ENCODE data around the gene RPGRIP1. TPM values are rescaled to one million over a fixed set of nuclear protein-coding genes. Genes with fewer than 3 reads are reported as not detected.

The RPGRIP1 gene
- total and polyA plus RNA-seq, 2 donors from 2014 or later, result 0.47 TPM; not detected in 1

DNA sequence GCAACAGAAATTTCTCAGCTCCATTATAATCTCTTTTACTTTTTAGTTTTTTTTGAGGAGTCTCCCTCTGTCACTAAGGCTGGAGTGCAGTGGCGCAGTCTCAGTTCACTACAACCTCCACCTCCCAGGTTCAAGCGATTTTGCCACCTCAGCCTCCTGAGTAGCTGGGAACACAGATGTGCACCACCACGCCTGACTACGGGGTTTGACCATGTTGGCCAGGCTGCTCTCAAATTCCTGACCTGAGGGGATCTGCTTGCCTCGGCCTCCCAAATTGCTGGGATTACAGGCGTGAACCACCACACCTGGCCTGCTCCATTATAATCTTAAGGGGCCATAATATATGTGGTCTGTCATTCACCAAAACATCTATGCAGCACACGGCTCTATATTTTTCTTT lies 34.1 kb upstream of the RPGRIP1 start:
- Histone ChIP-seq H3K4me3 (ENCODE audit: low read length in 3 of 3) (no peak overlapping the region), H3K27ac (ENCODE audit: low read depth in 2 of 2, low read length in 2 of 2) (no peak overlapping the region), H3K36me3 (ENCODE audit: control insufficient read depth in 2 of 3, insufficient read depth in 3 of 3, low read length in 3 of 3) (peaks cover 6 to 41% (median 12%) of the 10 kb centered on the region in 3 donors), H3K27me3 (ENCODE audit: control insufficient read depth, insufficient read depth, low read length) (no peaks in the 10 kb centered on the region), H3K9ac (ENCODE audit: low read length in 3 of 3) (no peak overlapping the region), H3K9me3 (ENCODE audit: control insufficient read depth in 2 of 3, insufficient read depth in 1 of 3, low read length in 3 of 3) (no peaks in the 10 kb centered on the region), H3K4me1 (ENCODE audit: control insufficient read depth in 2 of 3, insufficient read depth in 2 of 3, low read depth in 1 of 3, low read length in 3 of 3) (no peaks in the 10 kb centered on the region)
- no peak for TF ChIP-seq CTCF (IDR thresholded peaks at IDR 0.05; ENCODE audit: borderline replicate concordance, extremely low read depth, insufficient read depth)
- intact Hi-C loops (cut with DNase I), result no loop called here
- DNase-seq, result no peak
- FAIRE-seq, result no peak

DNA sequence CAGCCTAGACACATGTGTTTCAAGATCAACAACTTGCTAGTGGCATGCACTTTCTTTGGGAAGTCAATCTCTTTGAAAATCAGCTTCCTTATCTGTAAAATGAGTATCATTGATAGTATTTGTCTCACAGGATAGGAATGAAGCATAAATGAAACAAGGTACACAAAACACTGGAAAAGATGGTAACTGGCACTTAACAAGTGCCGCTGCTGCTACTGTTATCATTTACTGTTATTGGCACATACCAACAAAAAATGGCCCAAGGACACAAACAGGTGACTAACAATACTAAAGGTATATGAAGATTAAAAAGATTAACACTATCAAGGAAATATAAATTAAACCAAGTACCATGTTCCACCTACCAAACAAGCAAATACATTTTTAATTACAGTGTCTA lies 31.5 kb upstream of the RPGRIP1 start:
- H3K4me1 ChIP-seq (ENCODE audit: control insufficient read depth in 2 of 3, insufficient read depth in 2 of 3, low read depth in 1 of 3, low read length in 3 of 3), result no peaks in the 10 kb centered on the region
- no peak for FAIRE-seq
- intact Hi-C loops (cut with DNase I), result no loop called here

GRCh38 chr14:21248739-21249411 lies 31.0 kb upstream of the RPGRIP1 start:
- DNase-seq (no peak), FAIRE-seq (no peak)
- Histone ChIP-seq H3K36me3 (ENCODE audit: control insufficient read depth in 2 of 3, insufficient read depth in 3 of 3, low read length in 3 of 3) (peaks cover 6 to 38% (median 12%) of the 10 kb centered on the region in 3 donors), H3K27me3 (ENCODE audit: control insufficient read depth, insufficient read depth, low read length) (no peaks in the 10 kb centered on the region), H3K9ac (ENCODE audit: low read length in 3 of 3) (no peak overlapping the region), H3K4me3 (ENCODE audit: low read length in 3 of 3) (no peak overlapping the region), H3K4me1 (ENCODE audit: control insufficient read depth in 2 of 3, insufficient read depth in 2 of 3, low read depth in 1 of 3, low read length in 3 of 3) (no peaks in the 10 kb centered on the region), H3K9me3 (ENCODE audit: control insufficient read depth in 2 of 3, insufficient read depth in 1 of 3, low read length in 3 of 3) (no peaks in the 10 kb centered on the region), H3K27ac (ENCODE audit: low read depth in 2 of 2, low read length in 2 of 2) (no peak overlapping the region)
- intact Hi-C loops (cut with DNase I), result no loop called here
- TF ChIP-seq CTCF (IDR thresholded peaks at IDR 0.05; ENCODE audit: borderline replicate concordance, extremely low read depth, insufficient read depth), result no peak

More for the DNA sequence above, 31.5 kb upstream of the RPGRIP1 start:
- no peak for TF ChIP-seq CTCF (IDR thresholded peaks at IDR 0.05; ENCODE audit: borderline replicate concordance, extremely low read depth, insufficient read depth)
- DNase-seq, result no peak
- Histone ChIP-seq H3K9me3 (ENCODE audit: control insufficient read depth in 2 of 3, insufficient read depth in 1 of 3, low read length in 3 of 3) (no peaks in the 10 kb centered on the region), H3K27ac (ENCODE audit: low read depth in 2 of 2, low read length in 2 of 2) (no peak overlapping the region), H3K27me3 (ENCODE audit: control insufficient read depth, insufficient read depth, low read length) (no peaks in the 10 kb centered on the region), H3K9ac (ENCODE audit: low read length in 3 of 3) (no peak overlapping the region), H3K36me3 (ENCODE audit: control insufficient read depth in 2 of 3, insufficient read depth in 3 of 3, low read length in 3 of 3) (peaks cover 6 to 38% (median 12%) of the 10 kb centered on the region in 3 donors), H3K4me3 (ENCODE audit: low read length in 3 of 3) (no peak overlapping the region)
